SK-N-SH treated with all-trans-retinoic acid at 6 μM for 48 hours (cell line): ENCODE results near the gene CTNND2.

ENCODE experiments used
- ARNTL ChIP-seq: fragments of 450-650 bp; formaldehyde crosslinking; IDR thresholded peaks from 2 replicates; pipeline ENCODE4 v1.5.0; 2020; ENCODE audit warnings: low read depth, mild to moderate bottlenecking, moderate library complexity, borderline replicate concordance
- CREB5 ChIP-seq: fragments of 250-450 bp; sonication (Bioruptor Pico); IDR thresholded peaks from 2 replicates; pipeline ENCODE4 v1.5.1; 2020; ENCODE audit warnings: low read depth, mild to moderate bottlenecking, moderate library complexity
- CSRNP3 ChIP-seq: fragments of 250-450 bp; sonication (Bioruptor Pico); IDR thresholded peaks from 2 replicates; pipeline ENCODE4 v1.5.1; 2021; ENCODE audit warnings: mild to moderate bottlenecking, moderate library complexity
- ISL1 ChIP-seq: fragments of 250-450 bp; sonication (Bioruptor Pico); IDR thresholded peaks from 2 replicates; pipeline ENCODE4 v2.1.2; 2022; ENCODE audit warnings: mild to moderate bottlenecking, moderate library complexity
- PATZ1 ChIP-seq: fragments of 250-450 bp; sonication (Bioruptor Pico); IDR thresholded peaks from 2 replicates; pipeline ENCODE4 v1.8.0; 2020; ENCODE audit warnings: mild to moderate bottlenecking, moderate library complexity, borderline replicate concordance
- POU6F1 ChIP-seq: fragments of 250-450 bp; sonication (Bioruptor Pico); IDR thresholded peaks from 2 replicates; pipeline ENCODE4 v1.8.0; 2021; ENCODE audit warnings: low read depth, mild to moderate bottlenecking, moderate library complexity, borderline replicate concordance
- PPARA ChIP-seq: fragments of 250-450 bp; sonication (Bioruptor Pico); IDR thresholded peaks from 2 replicates; pipeline ENCODE4 v1.5.0; 2020; ENCODE audit warnings: mild to moderate bottlenecking, borderline replicate concordance
- SNAI2 ChIP-seq: fragments of 250-450 bp; sonication (Bioruptor Pico); IDR thresholded peaks from 2 replicates; pipeline ENCODE4 v1.5.0; 2020; ENCODE audit warnings: mild to moderate bottlenecking, moderate library complexity

GRCh38 chr5:11281842-11282241 is 622.4 kb downstream of the CTNND2 start:
- TF ChIP-seq POU6F1 (CRISPR knock-in tag) (no peak), CSRNP3 (CRISPR knock-in tag) (no peak), CREB5 (CRISPR knock-in tag) (no peak), PPARA (CRISPR knock-in tag) (no peak), SNAI2 (CRISPR knock-in tag) (no peak), ARNTL (CRISPR knock-in tag) (no peak), PATZ1 (no peak), ISL1 (CRISPR knock-in tag) (no peak)
